ENCODE results near the gene RWDD2A.

The RWDD2A gene

GRCh38 chr6:83192871-83193746 lies at the start of gene RWDD2A, which contains the start of gene PGM3 (continued):
- TF ChIP-seq ZNF121 (tag by site-specific recombination; IDR thresholded peaks at IDR 0.05) (peak; percentile 74; the same call in 1 of the 2 replicates), ZSCAN30 (tag by site-specific recombination; IDR thresholded peaks at IDR 0.05) (no peak; the same call in 1 of the 2 replicates), OVOL3 (tag by site-specific recombination; IDR thresholded peaks at IDR 0.05) (no peak), ZNF423 (tag by site-specific recombination; IDR thresholded peaks at IDR 0.05) (peak; percentile 92), ZNF16 (tag by site-specific recombination; IDR thresholded peaks at IDR 0.05; ENCODE audit: low read depth) (no peak), ZNF664 (tag by site-specific recombination; IDR thresholded peaks at IDR 0.05) (no peak), ZNF580 (tag by site-specific recombination; IDR thresholded peaks at IDR 0.05) (peak; percentile 32; the same call in 1 of the 2 replicates), YY1 (tag by site-specific recombination; IDR thresholded peaks at IDR 0.05) (peak; percentile 24; the same call in 1 of the 2 replicates), ZNF549 (tag by site-specific recombination; IDR thresholded peaks at IDR 0.05) (no peak), PRDM10 (tag by site-specific recombination; IDR thresholded peaks at IDR 0.05) (peak; percentile 96), INSM2 (tag by site-specific recombination; IDR thresholded peaks at IDR 0.05) (no peak), ZNF354C (tag by site-specific recombination; IDR thresholded peaks at IDR 0.05; ENCODE audit: borderline replicate concordance, low read depth) (no peak), ZNF621 (tag by site-specific recombination; IDR thresholded peaks at IDR 0.05) (no peak), ZNF148 (tag by site-specific recombination; IDR thresholded peaks at IDR 0.05; ENCODE audit: borderline replicate concordance) (no peak), GLIS2 (tag by site-specific recombination; IDR thresholded peaks at IDR 0.05) (no peak), ZNF654 (tag by site-specific recombination; IDR thresholded peaks at IDR 0.05; ENCODE audit: low read depth) (no peak), OSR2 (tag by site-specific recombination; IDR thresholded peaks at IDR 0.05) (no peak), ZNF560 (tag by site-specific recombination; IDR thresholded peaks at IDR 0.05; ENCODE audit: borderline replicate concordance) (no peak), SCRT1 (tag by site-specific recombination; IDR thresholded peaks at IDR 0.05; ENCODE audit: borderline replicate concordance) (no peak), ZNF292 (tag by site-specific recombination; IDR thresholded peaks at IDR 0.05; ENCODE audit: borderline replicate concordance, low read depth) (no peak), SP3 (tag by site-specific recombination; IDR thresholded peaks at IDR 0.05) (peak; percentile 52; the same call in 1 of the 2 replicates), ZNF600 (tag by site-specific recombination; IDR thresholded peaks at IDR 0.05) (peak; percentile 98), FEZF1 (tag by site-specific recombination; IDR thresholded peaks at IDR 0.05) (no peak), ZNF639 (tag by site-specific recombination; IDR thresholded peaks at IDR 0.05) (0 out of 2 replicates have a peak, but pooled peaks have one; percentile 55), ZBTB44 (tag by site-specific recombination; IDR thresholded peaks at IDR 0.05) (no peak)
- TF ChIP-seq, protein P1, sequence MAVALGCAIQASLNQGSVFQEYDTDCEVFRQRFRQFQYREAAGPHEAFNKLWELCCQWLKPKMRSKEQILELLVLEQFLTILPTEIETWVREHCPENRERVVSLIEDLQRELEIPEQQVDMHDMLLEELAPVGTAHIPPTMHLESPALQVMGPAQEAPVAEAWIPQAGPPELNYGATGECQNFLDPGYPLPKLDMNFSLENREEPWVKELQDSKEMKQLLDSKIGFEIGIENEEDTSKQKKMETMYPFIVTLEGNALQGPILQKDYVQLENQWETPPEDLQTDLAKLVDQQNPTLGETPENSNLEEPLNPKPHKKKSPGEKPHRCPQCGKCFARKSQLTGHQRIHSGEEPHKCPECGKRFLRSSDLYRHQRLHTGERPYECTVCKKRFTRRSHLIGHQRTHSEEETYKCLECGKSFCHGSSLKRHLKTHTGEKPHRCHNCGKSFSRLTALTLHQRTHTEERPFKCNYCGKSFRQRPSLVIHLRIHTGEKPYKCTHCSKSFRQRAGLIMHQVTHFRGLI (tag by site-specific recombination; IDR thresholded peaks at IDR 0.05), result peak; percentile 64
